GM18867 (cell line): Measurements from ENCODE around the gene PIEZO1.

Experiments used
- ATAC-seq: cut with Tn5 transposase; IDR thresholded peaks from one replicate; pipeline ENCODE4 v1.9.1; 2021; ENCODE audit warnings: mild to moderate bottlenecking, moderate library complexity; ENCODE audit not compliant: unreplicated experiment

The PIEZO1 gene

DNA sequence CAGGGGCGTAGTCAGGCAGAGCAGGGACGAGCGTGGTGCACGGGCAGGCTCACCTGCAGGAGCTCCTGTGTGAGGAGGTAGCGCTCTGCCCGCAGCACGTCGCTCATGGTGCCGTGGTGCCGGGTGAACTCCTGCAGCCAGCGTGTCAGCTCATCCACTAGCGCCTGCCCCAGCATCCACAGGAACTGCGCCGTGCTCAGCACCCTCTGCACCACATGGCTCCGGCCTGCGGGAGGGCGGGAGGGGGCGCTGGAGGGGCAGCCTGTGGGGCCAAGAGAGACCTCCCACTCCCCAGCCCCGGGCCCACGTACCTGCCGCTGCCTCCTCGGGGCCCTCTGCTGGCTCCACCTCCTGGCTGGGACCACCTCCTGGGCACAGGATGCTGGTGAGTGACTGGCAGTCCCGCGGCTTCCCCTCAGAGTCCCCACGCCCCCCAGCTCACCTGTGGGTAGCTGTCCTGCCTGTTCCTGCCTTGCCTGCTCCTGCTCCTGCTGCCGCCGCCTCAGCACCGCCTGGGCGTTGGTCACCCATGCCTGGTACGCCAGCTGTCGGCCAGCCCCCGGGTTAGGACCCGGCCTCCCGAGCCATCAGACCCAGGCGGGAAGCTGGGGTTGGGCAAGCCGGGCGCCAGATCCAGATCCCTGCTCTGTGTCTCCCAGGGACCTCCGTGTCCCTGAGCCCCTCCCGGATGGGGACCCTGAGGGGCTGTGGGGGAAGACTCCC, 62.1 kb downstream of the PIEZO1 start:
- ATAC-seq: no peak

DNA sequence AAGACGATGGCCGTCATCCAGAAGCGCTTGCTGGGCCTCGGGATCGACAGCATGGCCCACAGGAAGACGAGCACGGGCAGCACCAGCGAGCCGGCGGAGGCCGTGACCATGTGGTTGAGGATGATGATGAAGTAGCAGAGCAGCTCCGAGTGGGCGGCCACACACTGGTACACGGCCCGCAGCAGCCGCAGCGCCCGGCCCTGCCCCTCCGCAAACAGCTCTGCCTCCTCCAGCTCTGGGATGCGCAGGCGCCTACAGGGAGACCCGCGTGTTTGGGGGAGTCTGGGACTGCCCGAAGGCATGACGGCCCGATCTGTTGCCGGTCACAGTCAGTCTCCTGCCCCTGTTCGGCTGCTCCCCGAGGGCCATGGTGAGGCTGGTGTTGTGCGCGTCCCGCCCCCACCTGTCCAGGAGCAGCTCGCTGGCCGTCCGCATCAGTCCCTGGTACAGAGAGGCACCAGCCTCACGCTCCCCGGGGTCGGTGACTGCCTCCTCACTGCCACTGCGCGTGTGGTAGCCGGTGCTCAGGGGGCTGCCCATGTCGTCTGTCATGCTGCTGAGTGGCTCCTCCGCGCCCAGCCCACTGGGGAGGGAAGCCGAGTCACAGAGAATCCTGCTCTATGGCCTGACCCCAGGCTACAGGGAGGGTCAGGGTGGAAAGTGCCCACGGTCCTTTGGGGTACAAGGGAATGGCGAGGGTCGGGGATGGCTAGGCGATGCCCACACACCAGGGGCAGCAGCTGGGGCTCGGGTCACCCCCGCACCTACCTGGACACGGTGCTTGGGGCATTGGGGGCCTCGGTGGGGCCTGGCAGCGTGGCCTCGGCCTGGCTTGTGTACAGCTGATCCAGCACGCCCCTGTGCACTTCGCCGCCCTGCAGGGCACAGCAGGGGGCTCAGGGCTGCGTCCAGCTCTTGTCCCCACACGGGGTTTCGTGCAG, 62.9 kb downstream of the PIEZO1 start:
- no peak for ATAC-seq

DNA sequence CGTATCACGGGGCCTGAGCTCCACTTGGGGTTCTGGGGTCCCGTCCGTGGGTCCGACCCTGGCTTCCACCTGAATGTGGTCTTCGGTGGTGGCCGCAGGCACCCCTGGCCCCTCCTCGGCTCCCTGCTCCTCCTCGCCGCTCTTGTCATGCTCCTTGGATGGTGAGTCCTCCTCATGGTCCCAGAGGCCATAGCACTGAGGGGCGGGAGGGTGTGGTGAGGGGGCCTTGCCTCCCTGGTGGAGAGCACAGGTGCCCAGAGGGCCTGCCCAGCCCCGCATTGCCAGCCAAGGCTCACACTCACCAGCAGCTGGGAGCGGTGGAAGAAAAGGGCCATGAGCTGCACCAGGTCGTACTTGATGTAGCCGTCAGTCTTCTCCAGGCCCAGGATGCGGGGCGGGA, 63.8 kb downstream of the PIEZO1 start:
- no peak for ATAC-seq

DNA sequence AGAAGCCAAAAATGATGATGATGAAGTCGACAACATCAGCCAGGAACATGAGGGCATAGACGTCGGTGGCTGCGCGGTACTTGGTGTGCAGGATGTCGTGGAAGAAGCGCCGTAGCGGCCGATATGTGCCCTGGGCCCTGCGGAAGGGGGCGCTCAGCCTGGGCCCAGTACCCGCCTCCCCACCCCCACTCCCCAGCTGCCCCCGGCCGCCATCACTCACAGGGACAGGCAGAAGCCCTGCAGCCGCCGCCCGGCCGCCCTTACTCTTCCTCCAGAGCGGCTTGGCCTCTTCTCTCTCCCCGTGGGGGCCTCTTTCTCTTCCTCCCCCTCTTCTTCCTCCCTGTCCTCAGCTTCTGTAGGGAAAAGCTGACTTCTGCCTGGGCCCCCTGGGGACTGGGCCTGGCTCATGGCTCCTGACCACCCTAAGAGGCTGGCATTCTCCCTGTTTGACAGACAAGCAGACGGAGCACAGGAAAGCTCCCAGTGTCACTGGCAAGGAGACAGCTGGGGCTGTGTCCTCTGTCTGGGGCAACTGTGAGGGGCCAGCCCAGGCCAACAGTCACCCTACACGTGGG, 64.5 kb downstream of the PIEZO1 start:
- ATAC-seq: no peak

DNA sequence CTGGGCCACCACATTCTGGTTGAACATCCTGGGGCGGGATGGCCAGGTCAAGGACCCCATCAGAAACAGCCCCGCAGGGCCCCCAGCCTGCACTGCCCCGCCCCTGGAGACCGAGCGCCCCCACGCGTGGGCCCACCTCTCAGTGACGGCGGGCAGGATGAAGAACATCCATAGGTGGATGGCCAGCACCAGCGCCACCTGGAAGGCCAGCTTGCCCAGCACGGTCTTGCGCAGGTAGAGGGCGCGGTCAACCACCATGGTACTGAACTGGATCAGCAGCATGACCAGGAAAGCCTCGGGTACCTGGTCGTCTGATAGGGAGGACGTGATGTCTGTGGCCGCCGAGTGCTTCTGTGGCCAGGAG, 65.1 kb downstream of the PIEZO1 start:
- no peak for ATAC-seq

DNA sequence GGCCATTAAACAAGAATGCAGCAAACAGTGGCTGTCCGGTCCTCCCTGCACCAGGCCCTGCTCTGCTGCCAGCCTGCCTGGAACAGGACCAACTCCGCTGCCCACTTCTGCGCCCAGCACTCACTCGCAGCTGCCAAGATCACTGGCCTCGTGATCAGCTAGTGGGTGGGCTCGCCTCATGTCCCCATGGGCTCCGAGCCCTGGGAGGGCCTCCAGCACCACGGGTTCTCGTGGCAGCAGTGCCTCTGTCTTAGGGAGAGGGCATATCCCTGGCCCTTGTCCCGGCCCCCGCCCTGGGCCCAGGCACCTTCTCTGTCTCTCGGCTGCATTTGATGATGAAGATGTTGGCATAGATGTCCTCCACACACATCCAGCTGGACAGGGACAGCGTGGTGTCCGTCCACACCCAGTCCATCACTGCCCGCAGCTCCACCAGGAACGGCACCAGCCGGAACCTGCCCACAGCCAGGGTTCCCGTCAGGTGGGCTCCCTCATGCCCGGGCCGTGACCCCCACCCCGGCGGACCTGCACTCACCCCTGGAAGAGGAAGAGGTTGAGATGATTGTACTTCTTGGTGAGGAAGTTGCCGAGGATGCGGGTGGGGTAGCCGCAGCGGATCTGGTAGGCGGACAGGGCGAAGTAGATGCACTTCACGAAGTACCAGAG, 65.6 kb downstream of the PIEZO1 start:
- ATAC-seq: no peak

DNA sequence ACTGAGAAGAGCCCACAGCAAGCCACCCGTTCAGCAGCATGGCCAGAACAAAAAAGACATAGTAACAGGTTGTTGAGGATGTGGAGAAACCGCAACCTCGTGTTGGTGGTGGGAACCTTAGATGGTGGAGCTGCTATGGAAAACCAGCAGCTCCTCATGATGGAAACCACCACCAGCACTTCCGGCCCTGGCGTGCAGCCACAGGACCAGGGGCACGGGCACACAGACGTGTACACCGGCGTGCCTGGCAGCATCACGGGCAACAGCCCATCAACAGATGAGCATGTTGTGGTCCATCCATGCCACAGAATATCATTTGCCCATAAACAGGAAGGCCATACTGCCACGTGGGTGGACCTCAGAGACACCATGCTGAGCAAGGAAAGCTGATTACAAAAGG, 66.8 kb downstream of the PIEZO1 start:
- no peak for ATAC-seq

DNA sequence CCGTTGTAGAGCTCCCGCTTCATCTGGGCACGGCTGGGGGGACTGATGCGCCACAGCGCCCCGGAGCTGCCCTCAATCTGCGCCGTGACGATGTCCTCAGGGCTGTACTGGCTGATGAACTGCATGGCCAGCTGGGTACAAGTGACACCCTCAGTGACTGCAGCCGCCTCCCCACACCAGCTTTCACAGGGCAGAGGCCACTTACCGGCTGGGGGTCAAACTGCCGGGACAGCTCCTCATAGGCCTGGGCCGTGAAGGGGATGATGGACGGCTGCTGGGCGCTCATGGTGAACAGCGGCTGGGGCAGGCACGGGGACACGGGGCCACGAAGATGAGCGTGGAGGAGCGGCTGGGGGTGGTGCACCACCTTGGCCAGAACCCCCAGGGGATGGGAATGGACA, 68.4 kb downstream of the PIEZO1 start:
- no peak for ATAC-seq

DNA sequence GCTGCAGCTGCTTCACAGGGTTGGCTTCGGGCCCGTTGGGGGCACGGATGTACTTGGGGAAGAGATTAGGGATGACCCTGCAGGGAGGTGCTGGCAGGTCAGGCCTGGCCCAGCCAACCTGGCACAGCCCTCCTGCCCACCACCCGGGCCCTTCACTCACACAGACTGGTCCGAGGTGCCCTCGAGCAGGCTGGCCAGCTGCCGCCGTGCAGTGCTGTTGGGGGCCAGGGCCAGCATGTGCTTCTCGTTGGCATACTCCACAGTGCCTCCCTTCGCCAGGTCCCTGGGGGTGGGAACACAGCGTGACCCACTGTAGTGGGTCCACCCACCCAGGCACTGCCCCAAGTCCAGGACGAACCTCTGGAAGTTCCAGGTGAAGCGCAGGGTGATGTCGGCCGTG, 68.8 kb downstream of the PIEZO1 start:
- no peak for ATAC-seq

DNA sequence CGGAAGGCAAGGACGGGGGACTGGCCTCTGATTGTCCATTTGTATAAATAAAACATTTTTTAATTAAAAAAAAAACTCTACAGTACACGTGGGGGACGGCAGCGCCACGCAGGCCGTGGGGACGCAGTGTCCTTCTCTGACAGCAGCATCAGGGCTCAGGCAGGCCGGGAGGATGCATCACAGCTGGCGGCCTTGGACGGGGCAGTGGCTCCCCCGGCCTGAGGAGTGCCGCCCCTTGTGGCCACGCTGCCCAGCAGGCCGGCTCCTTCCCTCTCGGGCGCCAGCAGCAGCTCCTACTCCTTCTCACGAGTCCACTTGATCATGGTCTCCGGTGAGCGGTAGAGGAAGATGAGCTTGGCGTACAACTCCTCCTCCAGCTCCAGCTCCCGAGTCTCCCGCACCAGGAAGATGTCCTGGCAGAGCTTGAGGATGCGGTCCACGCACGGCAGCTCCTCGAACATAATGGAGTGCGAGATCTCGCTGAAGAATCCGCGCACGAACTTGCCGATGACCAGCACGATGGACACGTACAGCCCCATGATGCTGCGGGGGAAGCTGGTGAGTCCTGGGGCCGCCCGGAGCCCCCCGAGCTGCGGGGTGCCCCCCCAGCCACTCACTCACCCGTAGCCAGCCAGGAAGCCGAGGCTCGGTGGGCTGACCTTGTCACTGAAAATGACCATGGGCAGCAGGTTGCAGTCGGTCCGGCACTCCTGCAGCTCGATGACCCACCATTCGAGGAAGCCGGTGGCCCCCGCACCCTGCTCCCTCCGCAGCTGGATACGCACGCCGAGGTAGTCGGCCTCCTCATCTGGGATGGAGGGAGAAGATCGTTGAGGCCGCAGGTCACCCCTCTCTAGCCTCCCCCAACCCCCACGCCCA, 69.5 kb downstream of the PIEZO1 start:
- no peak for ATAC-seq

DNA sequence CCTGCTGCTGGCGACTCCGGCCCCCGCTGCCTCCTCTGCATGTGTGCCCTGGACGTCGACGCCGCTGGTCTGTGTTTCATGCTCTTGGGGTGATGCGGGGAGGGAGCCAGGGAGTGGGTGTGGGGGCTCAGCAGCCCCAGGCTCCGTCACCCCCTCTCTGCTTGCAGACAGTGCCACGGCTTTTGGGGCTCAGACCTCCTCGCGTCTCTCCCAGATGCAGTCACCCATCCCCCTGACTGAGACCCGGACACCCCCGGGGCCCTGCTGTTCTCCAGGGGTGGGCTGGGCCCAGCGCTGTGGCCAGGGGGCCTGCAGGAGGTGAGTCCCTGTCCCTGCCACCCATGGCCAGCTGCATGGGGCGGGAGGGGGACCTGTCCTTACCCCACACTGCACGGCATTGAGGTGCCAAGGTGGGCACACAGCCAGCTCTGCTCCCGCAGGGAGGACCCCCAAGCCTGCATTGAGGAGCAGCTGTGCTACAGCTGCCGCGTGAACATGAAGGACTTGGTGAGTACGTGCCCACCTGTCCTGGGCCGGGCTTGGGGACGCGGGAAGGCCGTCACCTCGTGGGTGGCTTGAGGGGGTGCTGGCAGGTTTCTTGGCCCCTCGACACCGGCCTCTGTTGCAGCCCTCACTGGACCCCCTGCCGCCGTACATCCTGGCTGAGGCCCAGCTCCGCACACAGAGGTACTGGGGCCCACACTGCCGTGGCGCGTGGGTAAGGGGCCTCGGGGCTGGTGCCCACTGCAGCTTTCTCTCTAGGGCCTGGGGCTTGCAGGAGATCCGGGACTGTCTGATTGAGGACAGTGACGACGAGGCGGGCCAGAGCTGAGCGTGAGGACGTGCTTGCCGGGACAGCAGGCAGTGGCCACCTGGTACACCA, 70.4 kb downstream of the PIEZO1 start:
- no peak for ATAC-seq

DNA sequence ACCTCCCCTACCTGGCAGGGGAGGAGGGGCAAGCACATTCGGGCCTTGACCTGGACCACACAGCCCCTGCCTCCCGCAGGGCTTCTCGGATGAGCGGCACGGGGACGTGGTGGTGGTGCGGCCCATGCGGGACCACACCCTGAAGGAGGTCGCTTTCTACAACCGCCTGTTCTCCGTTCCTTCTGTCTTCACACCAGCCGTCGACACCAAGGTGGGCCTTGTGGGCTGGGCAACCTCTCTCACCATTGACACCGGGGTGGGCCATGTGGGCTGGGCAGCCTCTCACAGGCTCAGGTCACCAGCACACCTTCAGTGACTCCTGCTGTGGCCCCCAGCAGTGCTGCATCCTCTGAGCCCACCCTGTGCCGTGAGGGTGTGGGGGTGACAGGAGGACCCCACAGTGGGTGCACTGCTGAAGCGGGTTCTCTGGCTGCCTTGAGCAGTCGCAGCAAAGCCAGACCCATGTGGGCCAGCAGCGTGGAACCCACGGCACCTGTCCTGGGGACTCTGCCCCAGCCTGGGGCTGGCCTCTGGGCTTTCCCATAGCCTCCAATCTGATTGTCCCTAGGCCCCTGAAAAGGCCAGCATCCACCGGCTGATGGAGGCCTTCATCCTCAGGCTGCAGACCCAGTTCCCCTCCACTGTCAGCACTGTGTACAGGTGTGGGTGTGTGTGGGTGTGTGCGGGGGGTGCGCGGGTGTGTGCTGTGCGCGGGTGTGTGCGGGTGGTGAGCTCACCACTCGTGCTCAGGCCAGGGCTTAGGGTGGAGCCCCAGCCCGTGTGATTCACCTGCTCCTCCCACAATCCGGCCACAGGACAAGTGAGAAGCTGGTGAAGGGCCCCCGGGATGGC, 71.2 kb downstream of the PIEZO1 start:
- ATAC-seq: no peak

DNA sequence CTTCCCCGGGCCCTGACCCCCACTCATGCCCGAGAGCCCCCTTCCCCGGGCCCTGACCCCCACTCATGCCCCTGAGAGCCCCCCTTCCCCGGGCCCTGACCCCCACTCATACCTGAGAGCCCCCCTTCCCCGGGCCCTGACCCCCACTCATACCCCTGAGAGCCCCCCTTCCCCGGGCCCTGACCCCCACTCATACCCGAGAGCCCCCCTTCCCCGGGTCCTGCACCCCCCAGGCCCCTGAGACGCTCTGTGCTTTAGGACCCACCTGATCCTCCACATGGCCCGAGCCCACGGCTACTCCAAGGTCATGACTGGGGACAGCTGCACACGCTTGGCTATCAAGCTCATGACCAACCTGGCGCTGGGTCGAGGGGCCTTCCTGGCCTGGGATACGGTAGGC, 72.0 kb downstream of the PIEZO1 start:
- ATAC-seq: no peak

DNA sequence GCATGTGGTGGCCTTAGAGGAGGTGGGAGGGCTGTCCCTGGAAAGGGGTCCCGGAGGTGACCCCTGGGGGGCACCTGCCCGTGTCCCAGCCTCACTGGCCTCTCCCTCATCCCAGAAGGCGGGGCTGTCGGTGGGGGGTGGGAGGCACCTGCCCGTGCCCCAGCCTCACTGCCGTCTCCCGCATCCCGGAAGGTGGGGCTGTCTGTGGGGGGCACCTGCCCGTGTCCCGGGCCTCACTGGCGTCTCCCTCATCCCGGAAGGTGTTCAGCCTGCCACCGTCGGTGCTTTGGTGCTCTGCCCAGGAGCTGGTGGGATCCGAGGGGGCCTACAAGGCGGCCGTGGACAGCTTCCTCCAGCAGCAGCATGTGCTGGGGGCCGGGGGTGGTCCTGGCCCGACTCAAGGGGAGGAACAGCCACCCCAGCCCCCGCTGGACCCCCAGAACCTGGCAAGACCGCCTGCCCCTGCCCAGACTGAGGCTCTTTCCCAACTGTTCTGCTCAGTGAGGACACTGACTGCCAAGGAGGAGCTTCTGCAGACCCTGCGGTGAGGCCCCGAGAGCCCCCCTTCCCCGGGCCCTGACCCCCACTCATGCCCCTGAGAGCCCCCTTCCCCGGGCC, 72.5 kb downstream of the PIEZO1 start:
- ATAC-seq: no peak

DNA sequence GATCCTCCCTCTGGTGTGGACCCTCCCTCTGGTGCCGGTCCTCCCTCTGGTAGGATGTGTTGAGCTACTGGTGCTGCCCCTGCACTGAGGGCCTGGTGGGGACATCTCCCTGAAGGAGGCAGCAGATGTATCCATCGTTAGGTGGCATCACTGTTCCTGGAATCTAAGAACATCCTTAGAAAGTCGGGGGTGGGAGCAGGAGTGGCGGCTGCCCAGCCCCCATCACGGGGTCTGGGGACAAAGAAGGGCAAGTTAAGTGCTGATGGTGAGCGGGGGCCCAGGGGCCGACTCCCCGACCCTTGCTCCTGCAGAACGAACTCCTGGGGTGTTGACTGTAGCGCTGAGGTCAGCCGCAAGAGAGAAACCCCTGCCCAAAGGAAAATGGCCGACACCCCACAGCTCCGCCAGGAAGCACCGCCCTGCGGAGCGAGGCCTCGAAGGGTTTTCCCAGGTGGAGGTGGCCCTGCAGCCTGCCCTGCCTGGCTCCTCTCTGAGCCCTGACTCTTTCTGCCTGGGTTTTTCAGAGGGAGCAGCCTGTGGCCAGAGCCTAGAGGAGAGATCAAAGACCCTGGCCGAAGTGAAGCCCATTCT, 73.2 kb downstream of the PIEZO1 start:
- ATAC-seq: no peak

DNA sequence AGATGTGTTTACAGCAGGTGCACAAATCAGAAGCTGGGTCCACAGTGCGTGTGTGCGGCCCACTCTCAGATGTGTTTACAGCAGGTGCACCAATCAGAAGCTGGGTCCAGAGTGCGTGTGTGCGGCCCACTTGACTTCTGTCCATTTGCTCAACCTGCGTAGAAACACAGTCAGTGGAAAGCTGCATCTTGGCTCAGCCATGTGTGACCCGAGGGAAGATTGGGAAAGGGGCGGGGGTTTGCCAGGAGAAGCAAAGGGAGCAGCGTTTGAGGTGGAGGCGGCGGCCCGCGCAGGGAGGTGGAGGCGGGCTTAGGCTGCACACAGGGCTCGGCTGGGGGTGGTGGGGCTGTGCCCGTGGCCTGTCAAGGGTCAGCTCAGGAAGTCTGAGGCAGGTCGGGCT, 74.5 kb downstream of the PIEZO1 start:
- no peak for ATAC-seq

DNA sequence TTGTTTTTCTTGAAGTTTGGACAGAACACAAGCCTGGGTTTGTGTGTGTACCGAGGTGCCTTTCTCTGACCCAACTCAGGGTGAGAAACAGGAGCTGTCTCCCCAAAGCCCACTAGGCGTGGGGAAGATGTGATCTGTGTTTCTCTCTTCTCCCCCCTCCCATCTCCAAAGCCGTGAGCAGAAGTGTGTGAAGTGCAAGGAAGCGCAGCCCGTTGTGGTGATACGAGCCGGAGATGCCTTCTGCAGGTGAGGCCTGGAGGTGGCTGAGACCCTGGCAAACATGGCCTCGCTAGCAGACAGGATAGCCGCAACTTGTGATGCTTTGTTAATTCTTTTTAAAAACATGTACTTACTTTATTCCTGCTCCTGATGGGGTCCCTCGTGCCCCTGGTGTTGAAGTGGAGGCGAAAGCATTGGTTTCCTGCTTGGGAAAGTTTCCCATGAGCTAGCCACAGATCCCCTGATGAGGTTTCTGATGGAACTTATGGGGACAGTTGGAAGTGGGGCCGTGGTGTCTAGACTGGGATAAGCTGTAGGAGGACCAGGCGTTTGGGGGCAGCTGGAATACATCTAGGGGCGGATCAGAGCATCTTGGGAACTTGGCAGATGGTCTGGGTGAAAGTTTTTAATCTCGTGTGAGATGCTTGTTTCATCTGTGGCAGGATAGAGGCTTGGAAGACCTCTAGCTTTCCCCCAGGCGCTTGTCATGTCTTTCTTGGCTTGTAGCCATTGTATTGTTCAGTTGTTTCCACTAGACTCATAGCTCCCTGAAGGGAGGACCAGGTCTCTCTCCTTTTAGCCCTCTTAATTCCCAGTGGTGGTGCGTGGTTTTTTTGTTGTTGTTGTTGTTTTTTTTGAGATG, 77.8 kb downstream of the PIEZO1 start:
- ATAC-seq: no peak
